Esophagus squamous epithelium (tissue), 4 donors: ENCODE measurements around the gene RPS6KA6.

Source experiments
- POLR2A ChIP-seq, 4 donors: fragments of 450-650 bp; IDR thresholded peaks; one replicate each; pipeline ENCODE4 v1.6.1; 2017; ENCODE audit warnings: antibody characterized with exemption in 4 of 4, mild to moderate bottlenecking in 4 of 4, moderate library complexity in 3 of 4
- TF ChIP-seq, protein P1 (sequence below), 6 experiments: fragments of 450-650 bp in 4 of 6; fragments of 200-600 bp in 2 of 6; sonication (generic) in 2 of 6; IDR thresholded peaks; one replicate each; pipeline ENCODE4 v1.5.1; 2016 to 2019; ENCODE audit warnings: antibody characterized with exemption in 6 of 6, mild to moderate bottlenecking in 4 of 6, moderate library complexity in 4 of 6

DNA sequence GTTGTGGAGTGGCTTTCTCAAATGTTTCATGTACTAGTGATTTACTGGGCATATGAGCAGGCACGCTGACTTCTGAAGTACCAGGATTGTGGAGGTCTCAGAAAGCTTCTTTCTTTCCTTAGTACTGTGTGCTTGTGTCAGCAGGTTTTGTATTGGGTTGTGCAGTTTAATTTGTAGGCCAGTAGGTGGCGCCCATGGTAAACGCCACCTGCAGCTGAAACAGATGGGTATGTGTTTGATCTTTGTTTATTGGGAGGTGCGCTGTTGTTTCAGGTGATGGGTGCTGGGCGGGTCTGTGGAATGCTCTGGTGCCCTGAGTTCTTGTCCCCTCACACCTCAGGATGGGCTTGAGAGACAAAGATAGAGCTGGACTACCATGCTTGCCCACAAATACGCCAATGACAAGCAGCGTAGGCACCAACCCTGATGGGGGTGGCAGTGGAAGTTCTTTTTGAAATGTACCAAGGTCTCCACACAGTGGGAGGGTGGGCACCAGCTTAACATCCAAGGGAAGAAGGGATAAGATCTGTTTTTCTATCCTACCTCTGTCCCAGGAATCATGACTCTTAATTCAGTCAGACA is 141.5 kb downstream of the RPS6KA6 start:
- TF ChIP-seq, protein P1, sequence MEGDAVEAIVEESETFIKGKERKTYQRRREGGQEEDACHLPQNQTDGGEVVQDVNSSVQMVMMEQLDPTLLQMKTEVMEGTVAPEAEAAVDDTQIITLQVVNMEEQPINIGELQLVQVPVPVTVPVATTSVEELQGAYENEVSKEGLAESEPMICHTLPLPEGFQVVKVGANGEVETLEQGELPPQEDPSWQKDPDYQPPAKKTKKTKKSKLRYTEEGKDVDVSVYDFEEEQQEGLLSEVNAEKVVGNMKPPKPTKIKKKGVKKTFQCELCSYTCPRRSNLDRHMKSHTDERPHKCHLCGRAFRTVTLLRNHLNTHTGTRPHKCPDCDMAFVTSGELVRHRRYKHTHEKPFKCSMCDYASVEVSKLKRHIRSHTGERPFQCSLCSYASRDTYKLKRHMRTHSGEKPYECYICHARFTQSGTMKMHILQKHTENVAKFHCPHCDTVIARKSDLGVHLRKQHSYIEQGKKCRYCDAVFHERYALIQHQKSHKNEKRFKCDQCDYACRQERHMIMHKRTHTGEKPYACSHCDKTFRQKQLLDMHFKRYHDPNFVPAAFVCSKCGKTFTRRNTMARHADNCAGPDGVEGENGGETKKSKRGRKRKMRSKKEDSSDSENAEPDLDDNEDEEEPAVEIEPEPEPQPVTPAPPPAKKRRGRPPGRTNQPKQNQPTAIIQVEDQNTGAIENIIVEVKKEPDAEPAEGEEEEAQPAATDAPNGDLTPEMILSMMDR (IDR thresholded peaks at IDR 0.05) = peak in 5 of 6 experiments; percentile 41 to 76 (median 52)
- no peak for TF ChIP-seq POLR2A (IDR thresholded peaks at IDR 0.05)
